Lower lobe of right lung (tissue), 2 donors: ENCODE measurements around the gene ASAP3. TPM values are rescaled to one million over a fixed set of nuclear protein-coding genes. Genes with fewer than 3 reads are reported as not detected.

Source experiments
- ATAC-seq, 2 donors: fragments of 200-7000 bp; cut with Tn5 transposase; one replicate each; pipeline ENCODE4 v1.9.1; 2020 to 2022; ENCODE audit warnings: mild to moderate bottlenecking in 2 of 2, moderate library complexity in 2 of 2
- DNase-seq: peaks from one replicate; pipeline ENCODE4 v3.0.0-alpha.2; 2020
- H3K27ac ChIP-seq: fragments of 200-600 bp; one replicate; pipeline ENCODE4 v1.8.0; 2022
- H3K27me3 ChIP-seq: fragments of 200-600 bp; one replicate; pipeline ENCODE4 v1.8.0; 2022; ENCODE audit warnings: low read depth
- H3K36me3 ChIP-seq: fragments of 200-600 bp; one replicate; pipeline ENCODE4 v1.8.0; 2022; ENCODE audit warnings: mild to moderate bottlenecking
- H3K4me1 ChIP-seq: fragments of 200-600 bp; one replicate; pipeline ENCODE4 v1.8.0; 2022
- H3K4me3 ChIP-seq: fragments of 200-600 bp; one replicate; pipeline ENCODE4 v1.8.0; 2022; ENCODE audit warnings: mild to moderate bottlenecking
- H3K9me3 ChIP-seq: fragments of 200-600 bp; one replicate; pipeline ENCODE4 v1.8.0; 2022
- CTCF ChIP-seq: fragments of 200-600 bp; IDR thresholded peaks from one replicate; pipeline ENCODE4 v1.8.0; 2022; ENCODE audit warnings: antibody characterized with exemption, mild to moderate bottlenecking
- intact Hi-C: fragments of 100-400 bp; cut with DNase I; formaldehyde crosslinking; loops from one replicate; pipeline ENCODE4 v1.11.0; 2022
- total RNA-seq: library from RNA; stranded (reverse); fragmentation: NEBNext Ultra II Directional; extraction: Animal tissue kit (Norgen Biotek cat#: 25700); gene quantifications from one replicate; pipeline ENCODE4 v1.2.1, GENCODE V29; 2021
- donor health status: DM: no; HTN: yes; CAD: no; lungs with severe emphysema.

The ASAP3 gene
- total RNA-seq, 1 donor from 2014 or later: 34.5 TPM

GRCh38 chr1:23456226-23456625 lies 27.8 kb downstream of the ASAP3 start:
- Histone ChIP-seq H3K4me3 (no peak overlapping the region), H3K4me1 (peaks cover 23% of the 10 kb centered on the region), H3K27ac (no peak overlapping the region), H3K9me3 (no peaks in the 10 kb centered on the region), H3K36me3 (peaks cover 6% of the 10 kb centered on the region), H3K27me3 (no peaks in the 10 kb centered on the region)
- no peak for TF ChIP-seq CTCF
- intact Hi-C loops: no loop called here
- ATAC-seq: no peak
- DNase-seq: no peak

GRCh38 chr1:23453455-23454000 lies 30.5 kb downstream of the ASAP3 start:
- H3K4me1 ChIP-seq: peaks cover 33% of the 10 kb centered on the region
- TF ChIP-seq CTCF: no peak
- H3K4me3 ChIP-seq: no peak overlapping the region
- peak in 1 of 2 donors; percentile 9 for ATAC-seq
- intact Hi-C loops: no loop called here
- H3K9me3 ChIP-seq: no peaks in the 10 kb centered on the region
- peak overlapping the region; percentile 51 for H3K27ac ChIP-seq
- peaks cover 22% of the 10 kb centered on the region for H3K36me3 ChIP-seq
- DNase-seq: no peak
- H3K27me3 ChIP-seq: no peaks in the 10 kb centered on the region

- TF ChIP-seq CTCF: no peak
- Histone ChIP-seq H3K4me1 (peaks cover 27% of the 10 kb centered on the region), H3K4me3 (no peak overlapping the region), H3K27ac (no peak overlapping the region), H3K9me3 (no peaks in the 10 kb centered on the region), H3K27me3 (no peaks in the 10 kb centered on the region), H3K36me3 (peaks cover 26% of the 10 kb centered on the region)
- intact Hi-C loops: no loop called here
- ATAC-seq: peak; percentile 95 to 96
- peak; percentile 90 for DNase-seq
Observed at GRCh38 chr1:23452011-23452411, 32.0 kb downstream of the ASAP3 start.

- H3K4me3 ChIP-seq: no peak overlapping the region
- no peaks in the 10 kb centered on the region for H3K27me3 ChIP-seq
- ATAC-seq (no peak), DNase-seq (no peak)
- intact Hi-C loops: no loop called here
- H3K9me3 ChIP-seq: no peaks in the 10 kb centered on the region
- peak overlapping the region; percentile 58 for H3K27ac ChIP-seq
- H3K36me3 ChIP-seq: peaks cover 26% of the 10 kb centered on the region
- TF ChIP-seq CTCF: no peak
- H3K4me1 ChIP-seq: peaks cover 23% of the 10 kb centered on the region
Observed at GRCh38 chr1:23451441-23451840, 32.5 kb downstream of the ASAP3 start.

GRCh38 chr1:23450894-23451293 lies 33.1 kb downstream of the ASAP3 start:
- Histone ChIP-seq H3K9me3 (no peaks in the 10 kb centered on the region), H3K27ac (no peak overlapping the region), H3K4me3 (no peak overlapping the region), H3K27me3 (no peaks in the 10 kb centered on the region), H3K4me1 (peaks cover 23% of the 10 kb centered on the region), H3K36me3 (peaks cover 25% of the 10 kb centered on the region)
- ATAC-seq (no peak), DNase-seq (no peak)
- no peak for TF ChIP-seq CTCF
- intact Hi-C loops: no loop called here

GRCh38 chr1:23449958-23450357 lies 34.0 kb downstream of the ASAP3 start:
- no peak for TF ChIP-seq CTCF
- H3K4me1 ChIP-seq: peaks cover 28% of the 10 kb centered on the region
- no peaks in the 10 kb centered on the region for H3K9me3 ChIP-seq
- DNase-seq (no peak), ATAC-seq (no peak)
- H3K36me3 ChIP-seq: peaks cover 20% of the 10 kb centered on the region
- no peaks in the 10 kb centered on the region for H3K27me3 ChIP-seq
- H3K27ac ChIP-seq: no peak overlapping the region
- no peak overlapping the region for H3K4me3 ChIP-seq
- intact Hi-C loops: no loop called here
